C1 segment of cervical spinal cord (tissue), 14 donors: ENCODE data around the gene REELD1.

Experiments used
- DNase-seq, 14 donors: peaks; one replicate each; lab custom pipeline; 2025; lab: John Stamatoyannopoulos, UW

Gene REELD1

GRCh38 chr4:146214238-146214637 lies at the start of gene REELD1:
Gene REELD1, plus strand, starts transcription at chr4:146214538. Its CDS starts 2,415 bp downstream, at chr4:146216953.
- no peak for DNase-seq

GRCh38 chr4:146165221-146165620 lies 49.1 kb upstream of the REELD1 start:
- no peak for DNase-seq

- no peak for DNase-seq
These were observed 48.5 kb upstream of the REELD1 start for GRCh38 chr4:146165840-146166239.

- no peak for DNase-seq
These were observed 44.2 kb upstream of the REELD1 start for GRCh38 chr4:146170149-146170548.

- peak; percentile 28 to 94 (median 90) for DNase-seq
These were observed 38.5 kb upstream of the REELD1 start, which contains the start of gene LSM6 for GRCh38 chr4:146175541-146176453. Gene LSM6, plus strand, starts transcription at chr4:146175718. Its CDS starts 7,204 bp downstream, at chr4:146182922.

- DNase-seq = no peak
These were observed 37.4 kb upstream of the REELD1 start for GRCh38 chr4:146176891-146177290.

GRCh38 chr4:146178126-146178525 lies 36.2 kb upstream of the REELD1 start:
- DNase-seq = no peak

GRCh38 chr4:146179784-146180370 lies 34.5 kb upstream of the REELD1 start:
- DNase-seq = peak in 1 of 14 donors; percentile 43

- no peak for DNase-seq
These were observed 31.9 kb upstream of the REELD1 start for GRCh38 chr4:146182443-146182842.

GRCh38 chr4:146183209-146183608 lies 31.1 kb upstream of the REELD1 start:
- DNase-seq = no peak

- no peak for DNase-seq
These were observed 28.3 kb upstream of the REELD1 start for GRCh38 chr4:146186041-146186440.

GRCh38 chr4:146186596-146186995 lies 27.7 kb upstream of the REELD1 start:
- DNase-seq = no peak

GRCh38 chr4:146190456-146190855 lies 23.9 kb upstream of the REELD1 start:
- no peak for DNase-seq

- no peak for DNase-seq
These were observed 22.4 kb upstream of the REELD1 start for GRCh38 chr4:146191766-146192458.

GRCh38 chr4:146193628-146194027 lies 20.7 kb upstream of the REELD1 start:
- DNase-seq = no peak

- no peak for DNase-seq
These were observed 20.1 kb upstream of the REELD1 start for GRCh38 chr4:146194212-146194611.

GRCh38 chr4:146202665-146203064 lies 11.7 kb upstream of the REELD1 start:
- DNase-seq = no peak

GRCh38 chr4:146207410-146207809 lies 6.9 kb upstream of the REELD1 start:
- no peak for DNase-seq

- DNase-seq = no peak
These were observed 3.4 kb upstream of the REELD1 start for GRCh38 chr4:146210890-146211289.

GRCh38 chr4:146211440-146211839 lies 2.9 kb upstream of the REELD1 start:
- DNase-seq = no peak

GRCh38 chr4:146212781-146213180 lies 1.6 kb upstream of the REELD1 start:
- peak in 1 of 14 donors; percentile 23 for DNase-seq

- no peak for DNase-seq
These were observed 8.0 kb downstream of the REELD1 start for GRCh38 chr4:146222313-146222712.
